ENCODE measurements around the gene PDE9A.
"Not testable (repeated sequence)": the region's sequence is repeated elsewhere in the genome, so short reads cannot be mapped to it uniquely, and the experiment has no call there.

PDE9A gene

DNA sequence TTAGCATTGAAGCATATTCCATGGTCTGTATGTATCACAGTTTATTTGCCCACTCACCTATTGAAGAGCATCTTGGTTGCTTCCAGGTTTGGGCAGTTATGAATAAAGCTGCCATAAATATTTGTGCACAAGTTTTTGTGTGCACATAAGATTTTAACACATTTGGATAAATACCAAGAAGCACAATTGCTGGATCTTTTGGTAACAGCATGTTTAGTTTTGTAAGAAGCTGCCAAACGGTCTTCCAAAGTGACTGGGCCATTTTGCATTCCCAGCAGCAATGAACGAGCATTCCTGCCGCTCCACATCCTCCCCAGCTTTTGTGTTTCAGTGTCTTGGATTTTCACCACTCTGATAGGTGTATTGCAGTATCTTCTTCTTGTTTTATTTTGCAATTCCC is 62.7 kb downstream of the PDE9A start:
- no peak for DNase-seq

DNA sequence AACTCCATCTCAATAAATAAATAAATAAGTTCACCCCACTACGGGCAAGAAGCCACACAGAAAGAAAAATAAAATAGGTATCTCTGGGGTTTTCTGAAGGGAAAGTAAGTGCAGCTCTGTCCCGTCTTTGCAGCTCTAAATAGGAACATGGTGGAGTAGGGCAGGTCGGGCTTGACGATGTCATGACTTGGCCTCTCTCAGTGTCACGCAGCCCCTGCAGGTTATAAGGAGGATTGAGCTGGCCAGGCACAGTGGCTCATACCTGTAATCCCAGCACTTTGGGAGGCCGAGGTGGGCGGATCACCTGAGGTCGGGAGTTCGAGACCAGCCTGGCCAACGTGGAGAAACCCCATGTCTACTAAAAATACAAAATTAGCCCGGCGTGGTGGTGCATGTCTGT is 67.1 kb downstream of the PDE9A start:
- not testable (repeated sequence) for DNase-seq

DNA sequence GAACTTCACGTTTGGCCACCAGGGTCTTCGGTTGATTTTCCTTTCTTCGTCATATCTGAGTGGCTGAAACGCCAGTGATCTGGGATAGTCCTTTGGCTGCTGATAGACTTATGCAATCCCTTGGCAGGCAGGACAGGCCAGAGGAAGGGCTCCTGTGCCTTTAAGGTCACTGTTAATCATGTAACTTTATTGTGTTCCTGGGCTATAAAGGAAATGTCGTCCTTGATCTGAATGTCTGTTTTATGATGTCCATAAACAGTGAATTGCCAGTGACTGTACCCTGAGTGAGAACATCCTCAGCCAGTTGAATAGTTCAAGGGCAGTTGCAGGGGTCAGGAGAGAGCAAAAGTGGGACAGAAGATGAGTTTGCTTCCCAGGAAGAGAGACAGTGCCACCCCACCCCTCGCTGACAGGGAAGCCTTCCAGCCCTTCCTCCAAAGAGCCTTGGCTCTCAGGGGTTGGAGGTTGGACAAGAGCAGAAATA is 68.0 kb downstream of the PDE9A start:
- DNase-seq = no peak

DNA sequence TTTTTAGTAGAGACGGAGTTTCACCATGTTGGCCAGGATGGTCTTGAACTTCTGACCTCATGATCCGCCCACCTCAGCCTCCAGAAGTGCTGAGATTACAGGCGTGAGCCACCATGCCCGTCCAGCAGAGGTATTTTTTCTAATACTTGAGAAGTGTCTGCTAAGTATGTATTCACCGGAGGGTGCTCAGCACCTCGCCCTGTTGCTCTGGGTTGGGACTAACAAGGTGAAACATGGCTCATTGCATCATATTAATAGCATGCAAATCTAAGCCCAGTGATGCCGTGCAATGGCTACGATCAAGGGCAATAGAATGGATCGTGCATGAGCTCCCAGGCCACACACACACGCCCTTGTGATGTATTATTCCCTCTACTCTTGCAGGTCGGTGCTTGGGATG is 68.7 kb downstream of the PDE9A start:
- no peak for DNase-seq

DNA sequence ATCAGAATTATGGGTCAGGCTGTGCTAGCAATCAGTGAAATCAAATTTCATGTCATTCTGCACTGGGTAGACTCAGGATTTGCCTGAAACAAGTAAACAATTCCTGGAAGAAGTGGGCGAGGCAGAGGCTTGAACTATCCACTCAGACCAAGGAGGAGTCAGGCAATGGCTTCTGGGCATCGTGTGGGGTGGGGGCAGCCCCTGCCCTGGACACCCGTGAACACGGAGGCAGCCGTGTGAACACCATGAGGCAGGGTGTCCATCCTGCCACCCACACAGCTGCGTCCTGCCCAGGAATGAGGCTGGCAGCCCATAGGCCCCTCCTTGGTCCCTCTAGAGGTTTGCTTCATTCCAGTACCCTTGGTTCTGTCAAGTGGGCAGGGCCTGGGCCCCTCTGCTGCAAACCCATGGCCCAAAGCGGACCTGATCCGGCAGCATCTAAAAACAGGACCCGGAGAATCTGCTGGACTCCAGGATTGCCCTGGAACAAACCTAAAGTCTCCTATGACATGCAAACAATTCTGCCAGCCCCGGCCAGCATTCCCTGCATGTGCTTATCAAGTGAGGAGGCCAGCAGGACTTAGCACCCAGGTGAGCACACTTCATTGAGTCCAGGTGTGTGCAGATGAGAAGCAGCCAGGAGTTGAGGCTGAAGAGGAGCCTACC is 69.5 kb downstream of the PDE9A start:
- DNase-seq = no peak

DNA sequence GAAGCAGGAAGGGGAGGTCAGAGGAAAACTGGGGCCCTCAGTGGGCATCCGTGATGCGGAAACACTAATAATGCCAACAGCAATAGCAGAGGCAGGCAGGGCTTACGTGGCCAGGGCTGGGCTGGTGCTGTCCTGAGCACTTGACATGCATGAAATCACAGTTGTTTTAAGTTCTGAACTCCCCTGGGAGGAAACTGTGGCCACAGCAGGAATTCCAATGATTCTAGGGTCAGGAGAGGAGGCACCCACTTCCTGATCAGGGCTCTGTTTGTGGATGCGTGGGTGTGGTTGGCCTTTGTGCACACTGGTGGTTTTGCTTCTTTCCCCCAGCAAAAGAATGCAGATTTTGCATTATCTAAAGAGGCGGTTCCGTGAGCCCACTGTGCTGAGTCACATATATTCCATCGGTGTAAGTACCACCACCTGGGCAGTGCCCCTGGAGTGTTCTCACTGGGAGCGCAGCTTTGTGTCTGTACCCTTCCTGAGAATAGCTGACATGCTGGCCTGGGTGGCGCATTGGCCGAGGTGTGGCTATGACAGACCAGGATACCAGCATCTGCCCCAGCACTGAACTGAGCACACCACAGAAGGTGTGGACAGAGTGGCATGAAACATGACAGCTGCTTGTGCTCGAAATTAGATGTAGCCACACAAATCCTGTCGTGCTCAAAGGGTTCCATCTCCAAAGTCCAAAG is 71.0 kb downstream of the PDE9A start:
- DNase-seq = no peak

DNA sequence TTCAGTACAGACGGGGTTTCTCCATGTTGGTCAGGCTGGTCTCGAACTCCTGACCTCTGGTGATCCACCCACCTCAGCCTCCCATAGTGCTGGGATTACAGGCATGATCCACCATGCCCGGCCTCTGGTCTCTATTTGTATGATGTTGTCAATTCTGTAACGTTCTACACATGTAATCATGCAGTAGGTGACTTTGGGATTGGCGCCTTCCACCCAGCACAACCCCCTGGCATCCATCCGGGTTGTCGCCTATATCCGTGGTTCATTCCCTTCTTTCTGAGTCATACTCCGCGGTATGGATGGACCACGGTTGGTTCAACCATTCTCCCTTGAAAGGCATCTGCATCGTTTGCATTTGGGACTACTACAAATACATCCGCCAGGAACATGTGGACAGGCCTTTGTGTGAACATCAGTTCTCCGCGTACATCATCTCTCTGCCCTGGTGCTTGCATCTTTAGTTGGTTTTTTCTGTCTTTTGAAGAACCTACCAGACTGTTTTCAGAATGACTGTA is 72.1 kb downstream of the PDE9A start:
- no peak for DNase-seq

DNA sequence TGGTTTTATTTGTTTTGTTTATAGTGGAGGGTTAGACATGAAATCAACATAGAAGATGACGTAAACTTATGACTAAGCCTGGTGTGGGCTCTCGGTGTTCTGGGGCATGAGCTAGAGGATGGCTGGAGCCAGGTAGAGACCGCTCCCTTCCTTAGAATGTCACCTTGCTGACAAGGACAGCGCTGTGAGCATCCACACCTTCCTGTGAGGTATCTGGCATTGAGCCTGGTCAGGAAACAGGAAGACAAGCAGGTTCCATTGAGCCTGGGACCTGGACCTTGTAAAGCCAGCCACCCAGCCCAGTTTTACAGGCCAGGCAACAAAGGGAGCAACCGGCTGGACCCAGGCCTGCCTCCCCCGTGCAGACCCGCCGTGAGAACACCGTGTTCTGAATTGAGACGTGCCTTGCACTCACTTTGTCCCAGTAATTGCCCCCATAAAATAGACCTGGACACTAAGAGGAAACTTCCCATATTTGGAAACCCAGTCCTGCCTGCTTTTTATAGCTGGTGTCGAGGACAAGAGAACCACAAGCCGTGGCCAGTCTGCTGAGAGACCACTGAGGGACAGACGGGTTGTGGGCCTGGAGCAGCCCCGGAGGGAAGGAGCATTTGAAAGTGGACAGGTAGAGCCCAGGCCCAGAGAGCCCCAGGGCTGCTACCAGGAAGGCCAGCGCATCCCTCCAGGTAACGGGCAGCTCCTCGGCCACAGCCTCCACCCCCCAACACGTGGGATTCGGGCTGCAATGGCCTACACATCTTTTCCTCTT is 78.0 kb downstream of the PDE9A start:
- DNase-seq = no peak

DNA sequence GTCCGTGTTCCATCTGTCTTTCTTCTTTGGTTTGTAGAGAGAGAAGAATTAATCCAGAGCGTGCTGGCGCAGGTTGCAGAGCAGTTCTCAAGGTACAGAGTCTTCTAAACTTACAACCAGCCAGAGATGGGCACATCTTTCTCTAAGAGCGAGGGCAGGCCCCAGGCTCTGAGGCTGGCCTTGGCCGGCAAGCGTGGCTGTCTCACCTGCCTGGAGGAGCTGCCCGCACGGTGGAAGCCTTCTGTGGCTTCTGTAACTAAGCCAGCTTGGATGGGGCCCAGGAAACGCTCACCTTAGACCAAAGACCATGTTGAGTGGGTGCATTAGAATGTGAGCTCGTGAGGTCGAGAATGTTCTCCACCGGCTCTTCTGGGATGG is 78.6 kb downstream of the PDE9A start:
- DNase-seq = no peak

DNA sequence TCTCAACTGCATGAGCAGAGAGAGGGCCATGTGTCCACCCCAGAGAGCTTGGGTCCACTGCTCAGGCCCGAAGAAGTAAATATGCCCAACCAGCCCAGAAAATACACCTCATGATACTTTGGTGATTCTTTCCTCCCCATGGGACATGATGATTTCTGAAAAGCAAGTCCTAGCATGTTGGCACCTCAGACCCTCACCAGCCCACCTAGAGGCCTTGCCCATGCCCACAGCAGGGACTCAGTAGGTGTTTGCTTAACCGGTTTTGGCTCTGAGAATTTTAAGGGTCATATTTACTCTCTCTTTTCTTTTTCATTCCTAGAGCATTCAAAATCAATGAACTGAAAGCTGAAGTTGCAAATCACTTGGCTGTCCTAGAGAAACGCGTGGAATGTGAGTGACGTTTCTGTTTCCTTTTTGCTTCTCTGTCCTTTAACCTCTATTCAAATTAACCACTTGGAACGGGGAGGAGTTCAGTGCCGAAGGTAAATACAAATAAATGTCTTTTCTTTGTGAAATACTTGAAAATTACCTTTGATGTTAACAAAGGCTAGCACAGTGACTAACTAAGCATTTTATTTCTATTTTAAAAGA is 79.7 kb downstream of the PDE9A start:
- no peak for DNase-seq

DNA sequence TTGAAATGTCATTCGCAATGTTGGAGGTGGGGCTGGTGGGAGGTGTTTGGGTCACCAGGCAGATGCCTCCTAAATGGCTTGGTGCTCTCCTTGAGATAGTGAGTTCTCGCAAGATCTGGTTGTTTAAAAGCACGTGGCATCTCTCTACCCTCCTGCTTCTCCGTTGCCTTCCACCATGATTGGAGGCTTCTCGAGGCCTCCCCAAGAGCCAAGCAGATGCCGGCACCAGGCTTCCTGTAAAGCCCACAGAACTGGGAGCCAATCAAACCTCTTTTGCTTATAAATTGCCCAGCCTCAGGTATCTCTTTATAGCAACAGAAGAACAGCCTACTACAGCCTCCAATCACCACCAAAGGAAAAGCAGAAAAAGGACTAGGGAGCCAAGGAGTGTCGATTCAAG is 80.5 kb downstream of the PDE9A start:
- no peak for DNase-seq

DNA sequence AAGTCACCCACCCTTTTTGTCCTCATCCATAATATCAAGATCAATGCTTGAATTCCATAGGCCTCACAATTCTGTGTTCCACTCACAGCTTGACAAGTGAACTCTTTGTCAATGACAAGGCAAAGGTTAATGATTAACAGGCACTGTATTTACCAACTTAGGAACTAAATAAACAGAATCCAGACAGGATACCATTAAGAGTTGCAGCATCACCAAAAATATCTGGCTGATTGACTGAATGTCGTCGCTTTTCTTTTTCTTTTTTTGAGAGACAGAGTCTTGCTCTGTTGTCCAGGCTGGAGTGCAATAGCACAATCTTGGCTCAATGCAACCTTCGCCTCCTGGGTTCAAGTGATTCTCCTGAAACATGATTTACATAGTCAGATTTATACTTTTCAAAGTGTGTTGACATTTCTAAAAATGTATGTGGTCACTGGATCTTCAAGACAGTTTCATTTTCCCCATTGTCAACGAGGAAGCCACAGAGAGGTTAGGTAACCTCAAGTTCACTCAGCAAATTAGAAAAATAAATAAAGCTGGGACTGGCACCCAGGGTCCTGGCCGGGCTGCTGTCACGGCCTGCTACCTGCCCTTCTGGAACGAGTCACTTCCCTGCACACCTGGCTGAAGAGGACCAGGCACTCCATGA is 81.0 kb downstream of the PDE9A start:
- DNase-seq = no peak

DNA sequence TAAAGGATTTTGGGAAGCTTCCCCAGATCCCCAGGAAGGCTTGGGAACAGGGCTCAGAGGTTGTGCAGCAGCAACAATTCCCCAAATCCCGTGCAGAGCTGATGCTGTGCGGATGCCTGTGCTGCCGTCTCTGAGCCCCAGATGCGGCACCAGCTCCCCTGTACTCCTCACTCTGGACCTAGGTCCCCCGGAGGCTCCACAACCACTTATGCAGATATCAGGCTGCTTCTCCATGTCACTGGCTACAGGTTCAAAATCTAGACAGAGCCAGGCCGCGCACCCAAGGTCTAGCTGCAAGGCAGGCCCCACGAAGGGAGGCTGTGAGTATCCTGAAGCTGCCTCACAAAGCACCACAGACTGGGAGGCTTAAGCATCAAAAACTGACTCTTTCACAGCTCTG is 81.6 kb downstream of the PDE9A start:
- no peak for DNase-seq

DNA sequence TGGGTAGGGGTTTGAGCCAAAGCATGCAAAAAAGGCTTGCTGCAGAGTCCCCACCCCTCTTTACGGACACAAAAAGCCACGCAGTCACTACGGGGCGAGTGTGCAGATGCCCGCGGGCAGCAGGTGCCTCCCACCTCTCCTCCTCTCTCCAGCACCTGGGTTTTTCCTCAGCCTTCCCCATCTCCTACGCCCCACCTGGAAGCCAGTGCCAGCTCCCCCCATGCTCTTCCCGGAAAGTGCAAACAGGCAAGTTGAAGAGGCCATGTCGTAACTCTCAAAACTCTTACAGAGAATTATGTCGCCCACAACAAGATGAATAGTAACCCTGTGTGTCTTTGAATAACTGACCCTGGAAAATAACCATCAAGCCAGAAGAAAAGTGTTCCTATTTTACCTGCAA is 82.5 kb downstream of the PDE9A start:
- DNase-seq = no peak

DNA sequence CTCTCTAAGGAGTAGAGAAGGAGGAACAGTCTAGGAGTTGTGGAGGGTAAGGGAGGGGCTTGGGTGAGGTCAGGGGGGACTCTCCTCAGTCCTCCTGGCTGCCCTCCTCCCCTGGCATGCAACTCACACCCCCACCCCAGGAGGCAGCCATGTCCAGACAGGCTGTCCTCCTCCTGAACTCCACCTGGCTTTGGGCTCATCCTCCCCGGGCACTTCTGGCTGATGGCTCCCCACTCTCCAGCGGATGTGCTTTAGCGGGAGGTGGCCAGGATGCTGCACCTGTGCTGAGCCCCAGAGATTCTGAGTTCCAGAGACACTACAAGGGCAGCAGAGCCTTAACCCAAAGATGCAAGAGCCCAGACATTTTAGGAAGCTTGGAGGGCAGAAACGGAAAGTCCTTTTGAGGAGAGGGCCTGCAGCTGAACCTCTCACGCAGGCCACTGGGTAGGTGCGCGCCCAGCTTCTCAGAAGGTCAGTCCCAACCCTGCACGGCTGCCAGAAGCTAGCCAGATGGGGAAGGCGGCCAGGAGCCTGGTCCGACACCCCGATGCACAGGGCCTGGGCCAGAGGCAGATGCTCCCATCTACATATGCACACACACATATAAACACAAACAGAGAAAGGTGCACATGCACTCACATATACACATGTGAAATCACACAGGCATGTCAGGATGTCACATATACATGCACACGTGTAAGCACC is 83.4 kb downstream of the PDE9A start:
- no peak for DNase-seq

DNA sequence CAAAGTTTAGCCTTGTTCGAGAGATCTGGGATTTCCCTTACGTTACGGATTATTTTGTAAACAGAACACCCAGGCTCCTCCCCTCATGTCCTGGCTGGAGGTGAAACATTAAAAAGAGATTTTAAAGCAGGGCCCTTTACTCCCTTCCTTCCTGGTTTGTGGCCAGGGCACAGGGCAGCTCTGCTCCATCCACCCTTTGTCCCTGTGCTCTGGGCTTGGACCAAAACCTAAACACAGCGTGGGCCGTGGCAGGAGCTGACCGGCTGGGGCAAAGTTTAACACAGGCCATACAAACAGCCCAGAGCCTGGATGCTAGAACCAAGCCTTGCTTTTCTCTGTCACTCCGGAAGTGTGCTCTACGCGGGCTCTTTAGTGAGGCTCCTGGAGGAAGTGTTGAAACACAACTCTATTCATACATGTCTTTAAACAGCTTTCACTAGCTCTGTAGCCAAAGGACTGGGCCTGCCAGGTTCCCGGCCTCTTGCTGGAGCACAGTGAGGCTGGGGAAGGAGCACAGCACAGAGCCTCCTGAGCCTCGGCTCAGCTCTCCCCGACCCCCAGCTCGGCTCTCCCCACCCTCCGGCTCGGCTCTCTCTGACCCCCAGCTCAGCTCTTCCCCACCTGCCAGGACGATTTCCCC is 84.7 kb downstream of the PDE9A start:
- DNase-seq = no peak

DNA sequence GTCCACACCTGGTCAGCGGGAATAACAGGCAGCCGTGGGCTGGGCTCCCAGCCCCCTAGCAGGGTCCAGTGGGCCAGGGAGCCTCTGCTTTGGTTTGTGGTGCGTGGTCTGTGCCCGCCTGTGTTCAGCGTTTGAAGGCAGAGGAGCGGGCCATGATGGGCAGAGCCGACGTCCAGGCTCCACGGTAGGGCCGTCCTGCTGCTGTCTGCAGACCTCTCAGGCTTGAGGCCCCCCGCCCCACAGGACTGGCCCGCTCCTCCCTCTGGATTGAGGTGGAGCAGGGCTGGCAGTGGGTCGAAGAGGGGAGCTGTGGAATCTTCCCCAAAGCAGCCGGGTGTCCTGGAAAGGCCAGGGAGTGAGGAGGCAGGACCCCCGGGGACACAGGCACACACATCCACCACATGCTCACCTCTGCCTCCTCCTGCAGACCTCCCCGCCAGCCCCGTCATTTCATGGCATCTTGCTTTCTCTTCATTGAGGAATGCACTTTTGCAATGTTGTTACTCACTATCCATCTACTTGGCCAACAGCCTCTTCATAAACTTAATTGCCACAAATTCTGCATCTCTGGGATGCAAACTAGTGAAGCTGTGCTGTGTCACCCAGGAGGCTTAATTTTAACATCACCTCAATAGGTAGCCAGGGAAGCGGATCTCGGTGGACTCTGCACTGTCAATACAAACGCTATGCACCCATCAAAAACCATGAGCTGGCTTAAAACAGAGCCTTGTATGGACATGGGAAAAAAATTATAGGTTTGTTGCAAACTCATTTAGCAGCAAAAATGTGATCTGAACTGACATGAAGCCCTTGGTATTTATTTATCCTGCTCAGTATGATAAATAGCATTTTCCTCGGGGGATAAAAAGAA is 85.9 kb downstream of the PDE9A start:
- no peak for DNase-seq

DNA sequence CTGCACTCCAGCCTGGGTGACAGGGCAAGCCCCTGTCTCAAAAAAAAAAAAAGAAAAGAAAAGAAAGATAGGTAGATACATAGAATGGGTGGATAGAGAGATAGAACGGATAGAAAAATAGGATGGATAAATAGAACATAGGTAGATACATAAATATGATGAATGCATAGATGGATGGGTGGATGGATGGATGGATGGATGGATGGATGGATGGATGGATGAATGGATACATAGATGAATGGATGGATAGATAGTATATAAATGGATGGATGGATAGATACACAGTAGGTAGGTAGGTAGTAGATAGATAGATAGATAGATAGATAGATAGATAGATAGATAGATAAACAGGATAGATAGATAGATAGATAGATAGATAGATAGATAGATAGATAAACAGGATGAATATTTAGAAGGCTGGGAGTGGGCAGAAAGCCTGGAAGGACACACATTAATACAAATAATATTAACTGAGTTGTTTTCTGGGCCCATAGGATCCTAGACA is 87.0 kb downstream of the PDE9A start:
- no peak for DNase-seq

DNA sequence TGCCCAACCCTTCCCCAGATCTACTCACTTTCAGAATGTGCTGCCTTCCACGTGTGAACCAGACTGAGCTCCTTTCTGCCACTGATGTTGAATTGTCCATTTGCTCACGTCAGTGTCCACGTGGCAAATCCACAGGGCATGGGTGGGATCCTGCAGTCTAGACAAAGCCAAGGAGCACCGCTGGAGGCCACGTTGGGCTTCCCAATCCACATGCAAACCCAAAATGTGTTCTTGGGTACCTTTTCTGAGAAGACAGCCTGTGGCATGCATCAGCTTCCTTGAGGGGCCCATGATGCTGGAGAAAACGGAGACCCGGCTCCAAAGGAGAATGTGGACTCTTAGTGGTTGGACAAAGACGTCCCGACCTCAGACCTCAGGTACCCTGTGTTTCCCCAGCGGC is 87.6 kb downstream of the PDE9A start:
- no peak for DNase-seq

Data from T-helper 1 cell (primary cell).